Thoracic aorta (tissue), 2 donors: ENCODE data around the gene PAPLN. TPM values are rescaled to one million over a fixed set of nuclear protein-coding genes. Genes with fewer than 3 reads are reported as not detected.
"Not testable (repeated sequence)": the region's sequence is repeated elsewhere in the genome, so short reads cannot be mapped to it uniquely, and the experiment has no call there.

ENCODE experiments used
- ATAC-seq: fragments of 150-250 bp; one replicate; pipeline ENCODE4 v1.8.0; 2017; ENCODE audit warnings: low read depth; ENCODE audit not compliant: insufficient number of reproducible peaks, low FRiP score
- DNase-seq: peaks from one replicate; pipeline ENCODE4 v3.0.0-alpha.2; 2020; ENCODE audit warnings: low spot score
- H3K27ac ChIP-seq, 2 donors: fragments of 200-600 bp; sonication (generic); 1 replicate in 1 of 2; 2 replicates in 1 of 2; pipeline ENCODE4 v1.5.1; 2016; ENCODE audit warnings: mild to moderate bottlenecking in 2 of 2, moderate library complexity in 2 of 2
- H3K27me3 ChIP-seq: fragments of 200-600 bp; sonication (generic); replicated peaks from 2 replicates; pipeline ENCODE4 v1.6.0; 2016; ENCODE audit warnings: mild to moderate bottlenecking; ENCODE audit not compliant: insufficient read depth
- H3K36me3 ChIP-seq: fragments of 200-600 bp; sonication (generic); one replicate; pipeline ENCODE4 v1.5.1; 2016
- H3K4me1 ChIP-seq, 2 donors: fragments of 200-600 bp; sonication (generic); 1 replicate in 1 of 2; 2 replicates in 1 of 2; pipeline versions ENCODE4 v1.5.1 to v1.6.0; 2016; ENCODE audit warnings: low read depth in 2 of 2, mild to moderate bottlenecking in 1 of 2; ENCODE audit not compliant: control insufficient read depth in 1 of 2
- H3K4me3 ChIP-seq: fragments of 200-600 bp; sonication (generic); 2 replicates; pipeline ENCODE4 v1.5.1; 2016; ENCODE audit warnings: mild to moderate bottlenecking
- H3K9me3 ChIP-seq: fragments of 200-600 bp; sonication (generic); 2 replicates; pipeline ENCODE4 v1.5.1; 2016
- total RNA-seq, 2 donors: library from RNA; depleted of rRNA; stranded (reverse); fragments of >200 nt; gene quantifications; one replicate each; pipeline versions ENCODE4 v1.1.0 to v1.2.3, GENCODE V29; 2016
- TF ChIP-seq, protein P1 (sequence below): fragments of 200-600 bp; sonication (generic); IDR thresholded peaks from one replicate; pipeline ENCODE4 v1.5.1; 2019; ENCODE audit warnings: antibody characterized with exemption

Gene PAPLN, protein sequence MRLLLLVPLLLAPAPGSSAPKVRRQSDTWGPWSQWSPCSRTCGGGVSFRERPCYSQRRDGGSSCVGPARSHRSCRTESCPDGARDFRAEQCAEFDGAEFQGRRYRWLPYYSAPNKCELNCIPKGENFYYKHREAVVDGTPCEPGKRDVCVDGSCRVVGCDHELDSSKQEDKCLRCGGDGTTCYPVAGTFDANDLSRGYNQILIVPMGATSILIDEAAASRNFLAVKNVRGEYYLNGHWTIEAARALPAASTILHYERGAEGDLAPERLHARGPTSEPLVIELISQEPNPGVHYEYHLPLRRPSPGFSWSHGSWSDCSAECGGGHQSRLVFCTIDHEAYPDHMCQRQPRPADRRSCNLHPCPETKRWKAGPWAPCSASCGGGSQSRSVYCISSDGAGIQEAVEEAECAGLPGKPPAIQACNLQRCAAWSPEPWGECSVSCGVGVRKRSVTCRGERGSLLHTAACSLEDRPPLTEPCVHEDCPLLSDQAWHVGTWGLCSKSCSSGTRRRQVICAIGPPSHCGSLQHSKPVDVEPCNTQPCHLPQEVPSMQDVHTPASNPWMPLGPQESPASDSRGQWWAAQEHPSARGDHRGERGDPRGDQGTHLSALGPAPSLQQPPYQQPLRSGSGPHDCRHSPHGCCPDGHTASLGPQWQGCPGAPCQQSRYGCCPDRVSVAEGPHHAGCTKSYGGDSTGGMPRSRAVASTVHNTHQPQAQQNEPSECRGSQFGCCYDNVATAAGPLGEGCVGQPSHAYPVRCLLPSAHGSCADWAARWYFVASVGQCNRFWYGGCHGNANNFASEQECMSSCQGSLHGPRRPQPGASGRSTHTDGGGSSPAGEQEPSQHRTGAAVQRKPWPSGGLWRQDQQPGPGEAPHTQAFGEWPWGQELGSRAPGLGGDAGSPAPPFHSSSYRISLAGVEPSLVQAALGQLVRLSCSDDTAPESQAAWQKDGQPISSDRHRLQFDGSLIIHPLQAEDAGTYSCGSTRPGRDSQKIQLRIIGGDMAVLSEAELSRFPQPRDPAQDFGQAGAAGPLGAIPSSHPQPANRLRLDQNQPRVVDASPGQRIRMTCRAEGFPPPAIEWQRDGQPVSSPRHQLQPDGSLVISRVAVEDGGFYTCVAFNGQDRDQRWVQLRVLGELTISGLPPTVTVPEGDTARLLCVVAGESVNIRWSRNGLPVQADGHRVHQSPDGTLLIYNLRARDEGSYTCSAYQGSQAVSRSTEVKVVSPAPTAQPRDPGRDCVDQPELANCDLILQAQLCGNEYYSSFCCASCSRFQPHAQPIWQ
- total RNA-seq, result 10 to 100 TPM; 10.0 to 10.2 TPM

DNA sequence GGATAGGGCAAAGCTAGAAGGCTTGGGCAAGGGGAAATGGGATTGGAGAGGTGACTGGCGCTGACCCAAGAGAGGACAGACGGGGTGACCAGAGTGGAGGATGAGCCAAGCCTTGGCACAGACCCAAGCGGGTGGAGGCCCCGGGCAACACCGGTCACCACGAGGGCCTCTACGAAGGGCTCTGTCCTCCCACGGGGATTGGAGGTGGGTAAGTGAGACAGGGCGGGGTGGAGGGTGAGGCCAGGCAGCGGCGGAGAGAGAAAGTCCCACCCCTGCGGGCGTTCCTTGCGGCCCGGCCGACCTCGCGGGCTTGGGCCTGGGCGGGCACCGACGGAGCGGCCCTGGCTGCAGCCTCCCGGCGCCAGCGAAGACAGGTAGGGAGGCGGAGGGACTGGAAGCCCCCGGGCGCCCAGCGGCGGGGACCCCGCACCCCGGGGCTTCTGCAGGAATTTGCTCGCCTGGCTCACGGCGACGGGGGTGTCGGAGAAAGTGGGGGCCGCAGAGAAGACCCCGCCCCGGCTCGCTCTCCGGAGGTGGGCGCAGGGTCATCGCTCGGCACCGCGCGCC lies at the start of gene PAPLN:
Gene PAPLN, plus strand, starts transcription at position 288 of the 567 bp plus-strand sequence. CDS start 2,273 bp downstream, outside the sequence.
- ATAC-seq (no peak), DNase-seq (no peak)
- H3K4me3 ChIP-seq, result peak within 1 kb of the TSS; percentile 74
- no peaks in the 10 kb centered on the region for H3K27me3 ChIP-seq
- H3K9me3 ChIP-seq, result no peaks in the 10 kb centered on the region
- peaks cover 26 to 32% of the 10 kb centered on the region in 2 donors for H3K4me1 ChIP-seq
- H3K27ac ChIP-seq, result no peak within 1 kb of the TSS
- TF ChIP-seq, protein P1, sequence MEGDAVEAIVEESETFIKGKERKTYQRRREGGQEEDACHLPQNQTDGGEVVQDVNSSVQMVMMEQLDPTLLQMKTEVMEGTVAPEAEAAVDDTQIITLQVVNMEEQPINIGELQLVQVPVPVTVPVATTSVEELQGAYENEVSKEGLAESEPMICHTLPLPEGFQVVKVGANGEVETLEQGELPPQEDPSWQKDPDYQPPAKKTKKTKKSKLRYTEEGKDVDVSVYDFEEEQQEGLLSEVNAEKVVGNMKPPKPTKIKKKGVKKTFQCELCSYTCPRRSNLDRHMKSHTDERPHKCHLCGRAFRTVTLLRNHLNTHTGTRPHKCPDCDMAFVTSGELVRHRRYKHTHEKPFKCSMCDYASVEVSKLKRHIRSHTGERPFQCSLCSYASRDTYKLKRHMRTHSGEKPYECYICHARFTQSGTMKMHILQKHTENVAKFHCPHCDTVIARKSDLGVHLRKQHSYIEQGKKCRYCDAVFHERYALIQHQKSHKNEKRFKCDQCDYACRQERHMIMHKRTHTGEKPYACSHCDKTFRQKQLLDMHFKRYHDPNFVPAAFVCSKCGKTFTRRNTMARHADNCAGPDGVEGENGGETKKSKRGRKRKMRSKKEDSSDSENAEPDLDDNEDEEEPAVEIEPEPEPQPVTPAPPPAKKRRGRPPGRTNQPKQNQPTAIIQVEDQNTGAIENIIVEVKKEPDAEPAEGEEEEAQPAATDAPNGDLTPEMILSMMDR, result no peak
- H3K36me3 ChIP-seq, result no peaks in the 10 kb centered on the region

DNA sequence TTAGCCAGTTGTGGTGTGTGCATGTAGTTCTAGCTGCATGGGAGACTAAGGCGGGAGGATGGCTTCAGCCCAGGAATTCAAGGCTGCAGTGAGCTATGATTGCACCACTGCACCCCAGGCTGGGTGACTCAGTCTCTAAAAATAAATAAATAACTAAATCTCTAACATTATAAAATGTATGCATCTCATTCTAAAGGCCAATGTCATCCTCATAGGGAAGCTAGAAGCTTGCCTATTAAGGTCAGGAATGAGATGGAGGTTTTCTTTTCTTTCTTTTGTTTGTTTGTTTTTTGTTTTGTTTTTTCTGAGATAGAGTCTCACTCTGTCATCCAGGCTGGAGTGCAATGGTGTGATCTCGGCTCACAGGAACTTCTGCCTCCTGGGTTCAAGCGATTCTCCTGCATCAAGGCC lies 48.8 kb upstream of the PAPLN start:
- no peak for DNase-seq
- no peak for ATAC-seq
- TF ChIP-seq, protein P1, result no peak
- Histone ChIP-seq H3K4me3 (no peak overlapping the region), H3K27ac (no peak overlapping the region), H3K27me3 (no peaks in the 10 kb centered on the region), H3K9me3 (no peaks in the 10 kb centered on the region), H3K4me1 (no peaks in the 10 kb centered on the region), H3K36me3 (peaks cover 27% of the 10 kb centered on the region)

DNA sequence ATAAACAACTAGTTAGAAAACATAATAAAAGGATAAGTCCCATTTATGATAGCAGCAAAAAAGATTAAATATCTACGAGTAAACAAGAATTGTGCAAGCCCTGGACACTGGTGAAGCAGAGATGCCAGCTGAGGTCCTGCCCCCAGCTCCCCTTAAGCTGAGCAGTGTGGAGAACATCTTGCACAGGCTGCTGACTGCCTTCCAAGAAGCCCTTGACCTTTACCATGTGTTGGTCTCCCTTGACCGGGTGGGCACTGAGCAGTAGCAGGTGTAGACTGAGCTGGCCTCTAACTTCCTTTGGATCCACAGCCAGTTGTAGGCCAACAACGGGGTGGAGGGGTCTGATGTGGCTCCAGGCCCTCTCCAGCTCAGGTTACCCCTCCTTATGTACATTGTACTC lies 47.7 kb upstream of the PAPLN start:
- H3K27ac ChIP-seq, result no peak overlapping the region
- H3K27me3 ChIP-seq, result no peaks in the 10 kb centered on the region
- ATAC-seq, result no peak
- peaks cover 35% of the 10 kb centered on the region for H3K36me3 ChIP-seq
- H3K9me3 ChIP-seq, result no peaks in the 10 kb centered on the region
- DNase-seq, result no peak
- TF ChIP-seq, protein P1, result no peak
- no peaks in the 10 kb centered on the region for H3K4me1 ChIP-seq
- no peak overlapping the region for H3K4me3 ChIP-seq

DNA sequence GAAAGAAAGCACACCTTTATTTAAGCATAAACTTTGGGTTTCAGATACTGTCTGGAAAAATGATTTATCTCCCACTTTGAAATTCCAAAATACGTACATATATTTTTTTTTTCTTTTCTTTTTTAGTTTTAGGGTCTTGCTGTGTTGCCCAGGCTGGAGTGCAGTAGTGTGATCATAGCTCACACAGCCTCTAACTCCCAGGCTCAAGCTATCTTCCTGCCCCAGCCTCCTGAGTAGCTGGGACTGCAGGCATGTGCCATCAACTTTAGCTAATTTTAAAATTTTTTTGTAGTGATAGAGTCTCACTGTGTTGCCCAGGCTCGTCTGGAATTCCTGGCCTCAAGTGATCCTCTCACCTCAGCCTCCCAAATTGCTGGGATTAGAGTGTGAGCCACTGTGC lies 45.9 kb upstream of the PAPLN start:
- DNase-seq (no peak), ATAC-seq (no peak)
- Histone ChIP-seq H3K27ac (no peak overlapping the region), H3K9me3 (no peaks in the 10 kb centered on the region), H3K27me3 (no peaks in the 10 kb centered on the region), H3K36me3 (peaks cover 44% of the 10 kb centered on the region), H3K4me3 (no peak overlapping the region), H3K4me1 (no peaks in the 10 kb centered on the region)
- TF ChIP-seq, protein P1, result no peak

DNA sequence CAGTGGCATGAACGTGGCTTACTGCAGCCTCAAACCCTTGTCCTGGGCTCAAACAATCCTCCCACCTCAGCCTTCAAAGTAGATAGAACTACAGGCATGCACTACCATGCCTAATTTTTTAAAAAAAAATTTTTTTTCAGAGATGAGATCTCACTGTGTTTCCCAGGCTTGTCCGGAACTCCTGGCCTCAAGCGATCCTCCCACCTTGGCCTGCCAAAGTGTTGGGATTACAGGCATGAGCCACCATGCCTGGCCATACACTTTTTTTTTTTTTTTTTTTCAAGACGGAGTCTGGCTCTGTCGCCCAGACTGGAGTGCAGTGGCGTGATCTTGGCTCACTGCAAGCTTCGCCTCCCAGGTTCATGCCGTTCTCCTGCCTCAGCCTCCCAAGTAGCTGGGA lies 43.0 kb upstream of the PAPLN start:
- ATAC-seq, result not testable (repeated sequence)

More for the DNA sequence above, 43.0 kb upstream of the PAPLN start:
- not testable (repeated sequence) for DNase-seq, H3K4me3 ChIP-seq, H3K27me3 ChIP-seq, H3K27ac ChIP-seq, H3K9me3 ChIP-seq, H3K4me1 ChIP-seq
- H3K36me3 ChIP-seq, result peaks cover 37% of the 10 kb centered on the region
